GM23248 (cell line): ENCODE data around the gene PSMA7.

Experiments
- EZH2 ChIP-seq: fragments of 200-600 bp; sonication (generic); IDR thresholded peaks from 2 replicates; pipeline ENCODE4 v1.6.1; 2018; ENCODE audit warnings: antibody characterized with exemption, mild to moderate bottlenecking; ENCODE audit not compliant: insufficient read depth, poor library complexity, severe bottlenecking
- EZH2phosphoT487 ChIP-seq: fragments of 200-600 bp; sonication (generic); IDR thresholded peaks from 2 replicates; pipeline ENCODE4 v1.6.1; 2018; ENCODE audit warnings: antibody characterized with exemption, moderate library complexity, mild to moderate bottlenecking, low read depth; ENCODE audit not compliant: insufficient read depth

DNA sequence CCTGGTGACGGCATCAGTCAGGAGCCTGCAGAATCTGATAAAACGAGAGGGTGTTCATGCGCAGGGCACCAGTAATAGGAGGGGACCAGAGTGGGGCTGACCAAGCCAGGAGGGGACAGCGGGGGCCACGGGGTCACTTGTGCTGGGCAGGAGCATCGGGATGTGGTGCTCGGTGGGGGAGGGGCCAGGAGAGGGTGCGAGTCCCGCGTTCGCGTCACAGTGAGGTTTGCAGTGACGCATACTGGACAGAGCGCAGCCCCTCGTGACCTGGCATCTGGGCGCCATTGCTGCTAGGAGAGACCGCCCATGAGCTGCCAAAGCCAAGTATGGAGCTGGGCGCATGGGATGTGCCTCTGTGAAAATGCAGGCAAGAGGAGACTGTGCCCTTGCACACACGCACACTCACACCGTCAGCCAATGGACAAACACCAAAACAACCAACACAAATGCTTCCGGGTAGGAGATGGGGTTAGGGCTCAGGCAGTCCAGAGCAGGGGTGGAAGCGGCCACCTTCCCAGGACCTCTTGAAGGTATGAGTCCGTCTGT lies 25.8 kb upstream of the PSMA7 start:
- TF ChIP-seq EZH2 (no peak), EZH2phosphoT487 (no peak)
